K562 (cell line): ENCODE results near the gene HSD11B1L. TPM values are rescaled to one million over a fixed set of nuclear protein-coding genes. Genes with fewer than 3 reads are reported as not detected.

Experiments
- ATAC-seq: fragments of 200-7000 bp; cut with Tn5 transposase; 3 replicates; pipeline ENCODE4 v1.9.1; 2020; ENCODE audit warnings: moderate library complexity
- BruUV-seq: library from RNA; stranded (reverse); fragments of 400-500 nt; replicated peaks from 2 replicates; lab custom pipeline; 2021; lab: Mats Ljungman, UMichigan
- CTCF ChIA-PET: fragments of 300-600 bp; formaldehyde crosslinking; extraction: SDS; loops from one replicate; lab custom pipeline; 2021; ENCODE audit warnings: low intra/inter-chr PET ratio; lab: Yijun Ruan, JAX
- POLR2A ChIA-PET: fragments of 300-600, 350-650 bp; sonication (Branson Sonifier 250); formaldehyde crosslinking; extraction: SDS; loops from one replicate; lab custom pipeline; 2021; ENCODE audit warnings: antibody characterized with exemption, inconsistent platforms; lab: Yijun Ruan, JAX
- DNase-seq, 4 experiments: peaks; one replicate each; pipeline versions ENCODE4 v3.0.0 to v3.0.0-alpha.2; 2011 to 2018; ENCODE audit warnings: low spot score in 3 of 4, mixed read lengths in 3 of 4; ENCODE audit errors: extremely low read depth in 1 of 4
- FAIRE-seq: peaks from 2 replicates; lab custom pipeline; 2011; peaks lifted over from hg19 to GRCh38; lab: Jason Lieb, UNC
- H2AFZ ChIP-seq: 2 replicates; pipeline ENCODE4 v1.6.0; 2011; ENCODE audit warnings: low read depth, low read length, control low read depth, inconsistent platforms
- H3K27ac ChIP-seq: fragments of 200-600 bp; 3 replicates; pipeline ENCODE4 v1.8.0; 2011; ENCODE audit warnings: low read depth, mild to moderate bottlenecking, control low read depth, inconsistent platforms, low read length, moderate library complexity, mixed read lengths; ENCODE audit errors: extremely low read depth
- H3K27me3 ChIP-seq, 2 experiments: fragments of 300-600 bp in 1 of 2; 2 replicates in 1 of 2; 3 replicates in 1 of 2; pipeline versions ENCODE4 v1.6.0 to v1.8.0; 2011; ENCODE audit warnings: inconsistent platforms in 2 of 2, low read length in 2 of 2, mild to moderate bottlenecking in 1 of 2, mixed read lengths in 1 of 2, moderate library complexity in 1 of 2; ENCODE audit not compliant: control insufficient read depth in 2 of 2, insufficient read depth in 2 of 2
- H3K36me3 ChIP-seq: fragments of 300-600 bp; 3 replicates; pipeline ENCODE4 v1.8.0; 2011; ENCODE audit warnings: mild to moderate bottlenecking, low read length, inconsistent platforms; ENCODE audit not compliant: control insufficient read depth, insufficient read depth
- H3K4me1 ChIP-seq, 2 experiments: fragments of 200-600 bp in 1 of 2; replicated peaks in 1 of 2; 2 replicates in 1 of 2; 3 replicates in 1 of 2; pipeline versions ENCODE4 v1.5.1 to v1.8.0; 2011; ENCODE audit warnings: inconsistent platforms in 2 of 2, low read length in 2 of 2, mild to moderate bottlenecking in 1 of 2, mixed read lengths in 1 of 2, moderate library complexity in 1 of 2; ENCODE audit not compliant: control insufficient read depth in 2 of 2, insufficient read depth in 2 of 2
- H3K4me2 ChIP-seq: 2 replicates; pipeline ENCODE4 v1.6.1; 2011; ENCODE audit warnings: low read length, control low read depth, inconsistent platforms, mixed read lengths; ENCODE audit not compliant: insufficient read depth
- H3K4me3 ChIP-seq: fragments of 200-600 bp; sonication (generic), shearing (Covaris generic); 2 replicates; pipeline ENCODE4 v1.5.1; 2016; ENCODE audit warnings: control low read depth, inconsistent platforms
- H3K79me2 ChIP-seq: fragments of 200-600 bp; 3 replicates; pipeline ENCODE4 v1.8.0; 2011; ENCODE audit warnings: low read length, inconsistent platforms; ENCODE audit not compliant: control insufficient read depth, insufficient read depth
- H3K9ac ChIP-seq, 2 experiments: 2 replicates each; pipeline versions ENCODE4 v1.6.0 to v1.6.1; 2011; ENCODE audit warnings: low read depth in 2 of 2, low read length in 2 of 2, control low read depth in 1 of 2, inconsistent platforms in 1 of 2, mild to moderate bottlenecking in 1 of 2, mixed read lengths in 1 of 2; ENCODE audit not compliant: insufficient read depth in 1 of 2
- H3K9me1 ChIP-seq: one replicate; pipeline ENCODE4 v1.6.0; 2011; ENCODE audit warnings: inconsistent platforms, mild to moderate bottlenecking, low read length, moderate library complexity; ENCODE audit not compliant: control insufficient read depth, insufficient read depth
- H3K9me3 ChIP-seq: replicated peaks from 2 replicates; pipeline ENCODE4 v1.5.1; 2011; ENCODE audit warnings: low read depth, low read length, inconsistent platforms; ENCODE audit not compliant: control insufficient read depth, insufficient read depth
- H4K20me1 ChIP-seq: replicated peaks from 2 replicates; pipeline ENCODE4 v1.6.1; 2011; ENCODE audit warnings: low read length, inconsistent platforms, mixed read lengths; ENCODE audit not compliant: control insufficient read depth, insufficient read depth
- BRCA1 ChIP-seq, 2 experiments: fragments of 450-650 bp in 1 of 2; sonication (generic) in 1 of 2; formaldehyde crosslinking in 1 of 2; IDR thresholded peaks; 2 replicates each; pipeline versions ENCODE4 v1.5.0 to v1.6.1; 2017 to 2020; ENCODE audit warnings: mild to moderate bottlenecking in 1 of 2, missing genetic modification reagents in 1 of 2
- CBFA2T3 ChIP-seq: fragments of 450-650 bp; IDR thresholded peaks from 2 replicates; pipeline ENCODE4 v1.6.1; 2017
- E2F1 ChIP-seq: sonication (generic); formaldehyde crosslinking; IDR thresholded peaks from 2 replicates; pipeline ENCODE4 v1.8.1; 2023; ENCODE audit warnings: mild to moderate bottlenecking, missing genetic modification reagents, moderate library complexity
- FOXP4 ChIP-seq: sonication (generic); formaldehyde crosslinking; IDR thresholded peaks from 2 replicates; pipeline ENCODE4 v1.8.0; 2022; ENCODE audit warnings: mild to moderate bottlenecking, missing genetic modification reagents, borderline replicate concordance
- HMG20A ChIP-seq: fragments of 450-650 bp; formaldehyde crosslinking; conservative IDR thresholded peaks from 2 replicates; pipeline ENCODE4 v1.4.0; 2020; ENCODE audit warnings: mild to moderate bottlenecking, mixed read lengths
- KDM4B ChIP-seq, 2 experiments: fragments of 450-650 bp in 1 of 2; sonication (generic) in 1 of 2; IDR thresholded peaks; 2 replicates each; pipeline ENCODE4 v1.6.1; 2016 to 2017; ENCODE audit warnings: borderline replicate concordance in 2 of 2, antibody characterized with exemption in 1 of 2, low read depth in 1 of 2, mild to moderate bottlenecking in 1 of 2
- KHSRP ChIP-seq: fragments of 450-650 bp; IDR thresholded peaks from 2 replicates; pipeline ENCODE4 v1.6.1; 2017
- MAFF ChIP-seq: IDR thresholded peaks from 2 replicates; pipeline ENCODE4 v1.6.1; 2012; ENCODE audit warnings: low read length, improper control_type of control experiment
- SETDB1 ChIP-seq: IDR thresholded peaks from one replicate; pipeline ENCODE4 v1.6.1; 2012; ENCODE audit warnings: low read length, control low read depth, inconsistent platforms
- TARDBP ChIP-seq: fragments of 450-650 bp; IDR thresholded peaks from 2 replicates; pipeline ENCODE4 v1.6.1; 2016
- ZNF23 ChIP-seq: fragments of 250-450 bp; sonication (Bioruptor Pico); IDR thresholded peaks from 2 replicates; pipeline ENCODE4 v1.4.0; 2020; ENCODE audit warnings: mild to moderate bottlenecking
- ZNF311 ChIP-seq: fragments of 250-450 bp; sonication (Bioruptor Pico); IDR thresholded peaks from 2 replicates; pipeline ENCODE4 v1.4.0; 2020; ENCODE audit warnings: mild to moderate bottlenecking, moderate library complexity
- ZNF398 ChIP-seq: fragments of 250-450 bp; sonication (Bioruptor Pico); IDR thresholded peaks from 2 replicates; pipeline ENCODE4 v1.8.0; 2021; ENCODE audit warnings: moderate library complexity, mild to moderate bottlenecking, inconsistent platforms
- ZNF79 ChIP-seq: fragments of 250-450 bp; sonication (Bioruptor Pico); IDR thresholded peaks from 2 replicates; pipeline ENCODE4 v1.4.0; 2020; ENCODE audit warnings: low read depth, mild to moderate bottlenecking, moderate library complexity
- WGBS: fragments of 100-300 bp; shearing (Covaris generic); methylation state at CpG from one replicate; pipeline ENCODE4 v1.1.6; 2016; ENCODE audit warnings: low coverage, mixed read lengths; ENCODE audit not compliant: insufficient coverage; ENCODE audit errors: missing lambda C conversion rate; 5-methylcytosine and 5-hydroxymethylcytosine counted together
- in situ Hi-C: fragments of 300-500 bp; cut with MboI; formaldehyde crosslinking; loops from 4 replicates; pipeline ENCODE4 v1.15.0; 2018; ENCODE audit warnings: inconsistent platforms, mixed read lengths
- intact Hi-C: fragments of 100-400 bp; cut with micrococcal nuclease; formaldehyde crosslinking; loops from 2 replicates; pipeline ENCODE4 v1.14.2; 2022
- polyA plus RNA-seq, 8 experiments: library from polyadenylated mRNA; depleted of rRNA in 4 of 8; stranded (reverse) in 5 of 8; unstranded in 3 of 8; fragments of >200 nt; fragmentation: Nextera tagmentation in 2 of 8; fragmentation: Illumina TruSeq in 1 of 8; extraction: Ambion mirVana in 2 of 8; extraction: Trizol in 1 of 8; gene quantifications; 2 replicates each; pipeline versions ENCODE4 v1.2.1 to v1.2.3, GENCODE V29; 2011 to 2014; ENCODE audit warnings: inconsistent platforms in 1 of 8, missing spikeins in 1 of 8
- total RNA-seq, 7 experiments: library from RNA; depleted of rRNA in 6 of 7; stranded (reverse); fragments of >200 nt in 6 of 7; fragmentation: Illumina TruSeq in 2 of 7; extraction: Trizol in 2 of 7; gene quantifications; 2 replicates each; pipeline versions ENCODE4 v1.2.1 to v1.2.3, GENCODE V29; 2011 to 2021; ENCODE audit warnings: low replicate concordance in 1 of 7

Gene HSD11B1L
- total and polyA plus RNA-seq, 9 of the 15 experiments (the other 6 are each of a cell fraction or from before 2014, with no cell fraction given), result 0.31 to 7.7 (median 2.3) TPM

GRCh38 chr19:5645409-5645808 lies 35.4 kb upstream of the HSD11B1L start:
- Histone ChIP-seq H3K4me1 (no peaks in the 10 kb centered on the region), H3K27ac (no peak overlapping the region), H3K4me3 (no peak overlapping the region), H3K79me2 (peaks cover 66% of the 10 kb centered on the region), H3K36me3 (peaks cover 89% of the 10 kb centered on the region)
- in situ Hi-C loops, result no loop called here
- intact Hi-C loops, result no loop called here
- 91% methylated on average over 5 of the region's 5 CpGs for WGBS
- BruUV-seq, result no TSS peak
- no peak for FAIRE-seq
- no peak for TF ChIP-seq E2F1
- no peak for TF ChIP-seq CBFA2T3
- no peak for TF ChIP-seq TARDBP
- no peak for TF ChIP-seq KDM4B (IDR thresholded peaks at IDR 0.05; ENCODE audit: borderline replicate concordance in 2 of 2, low read depth in 1 of 2)
- TF ChIP-seq ZNF398, result no peak
- TF ChIP-seq ZNF311, result no peak
- TF ChIP-seq FOXP4, result no peak
- TF ChIP-seq BRCA1 (IDR thresholded peaks at IDR 0.05), result no peak
- no peak for TF ChIP-seq BRCA1 (CRISPR knock-in tag; IDR thresholded peaks at IDR 0.05)
- TF ChIP-seq MAFF, result no peak
- no peak for TF ChIP-seq ZNF79 (CRISPR knock-in tag)
- no peak for TF ChIP-seq ZNF23
- no peak for TF ChIP-seq KHSRP
- no peak for TF ChIP-seq HMG20A (CRISPR knock-in tag)
- no peak for TF ChIP-seq SETDB1
- TF ChIP-seq, all 486 proteins: peak for 0
- no peak for DNase-seq
- Histone ChIP-seq H3K27me3 (no peaks in the 10 kb centered on the region), H4K20me1 (peaks cover 29% of the 10 kb centered on the region), H3K9ac (no peak overlapping the region), H3K9me1 (peaks cover 8% of the 10 kb centered on the region), H3K4me2 (no peak overlapping the region), H2AFZ (no peak overlapping the region), H3K9me3 (no peaks in the 10 kb centered on the region)
- ChIA-PET CTCF (no interaction called here), POLR2A (interaction anchor here (0.9 kb wide), 3 partner anchors 10 to 12 kb away, joined by 3 to 4 read pairs (median 3); no protein-coding TSS in a partner anchor)
- ATAC-seq, result no peak
